Stimulated activated CD4-positive, alpha-beta T cell treated with anti-CD3 and anti-CD28 coated beads, TNF-alpha, amount 100 ng/mL, for 48 hours (primary cell): ENCODE measurements around the gene MAGI1.

Source experiments
- DNase-seq, 3 donors: peaks; one replicate each; pipeline ENCODE4 v3.0.0-alpha.2; 2020; ENCODE audit warnings: low read depth in 3 of 3

MAGI1 gene

GRCh38 chr3:65595222-65596028 is 443.3 kb downstream of the MAGI1 start:
- no peak for DNase-seq

- no peak for DNase-seq
Observed at GRCh38 chr3:65593780-65594752, 444.7 kb downstream of the MAGI1 start.

GRCh38 chr3:65591313-65591712 is 447.4 kb downstream of the MAGI1 start:
- no peak for DNase-seq

- DNase-seq, result no peak
Observed at GRCh38 chr3:65588884-65589283, 449.8 kb downstream of the MAGI1 start.

GRCh38 chr3:65587650-65588439 is 450.9 kb downstream of the MAGI1 start:
- no peak for DNase-seq

GRCh38 chr3:65584913-65585312 is 453.8 kb downstream of the MAGI1 start:
- no peak for DNase-seq

GRCh38 chr3:65584002-65584401 is 454.7 kb downstream of the MAGI1 start:
- no peak for DNase-seq

- no peak for DNase-seq
Observed at GRCh38 chr3:65583188-65583587, 455.5 kb downstream of the MAGI1 start.

- no peak for DNase-seq
Observed at GRCh38 chr3:65582012-65582717, 456.6 kb downstream of the MAGI1 start.

- DNase-seq, result no peak
Observed at GRCh38 chr3:65581313-65581712, 457.4 kb downstream of the MAGI1 start.

GRCh38 chr3:65578861-65579260 is 459.9 kb downstream of the MAGI1 start:
- no peak for DNase-seq

GRCh38 chr3:65577843-65578430 is 460.8 kb downstream of the MAGI1 start:
- no peak for DNase-seq

GRCh38 chr3:65576966-65577365 is 461.8 kb downstream of the MAGI1 start:
- no peak for DNase-seq

GRCh38 chr3:65576228-65576627 is 462.5 kb downstream of the MAGI1 start:
- no peak for DNase-seq

GRCh38 chr3:65575376-65575840 is 463.3 kb downstream of the MAGI1 start:
- DNase-seq, result no peak

- no peak for DNase-seq
Observed at GRCh38 chr3:65573548-65574116, 465.1 kb downstream of the MAGI1 start.

GRCh38 chr3:65572175-65572777 is 466.4 kb downstream of the MAGI1 start:
- DNase-seq, result no peak

GRCh38 chr3:65569845-65570405 is 468.8 kb downstream of the MAGI1 start:
- DNase-seq, result no peak

GRCh38 chr3:65569129-65569528 is 469.6 kb downstream of the MAGI1 start:
- DNase-seq, result no peak

GRCh38 chr3:65568497-65568896 is 470.2 kb downstream of the MAGI1 start:
- no peak for DNase-seq
